ENCODE data around the gene USP49.

Gene USP49

GRCh38 chr6:41740366-41741162, 154.6 kb downstream of the USP49 start:
- no peak for DNase-seq (ENCODE audit: low spot score)
- TF ChIP-seq, protein P1, sequence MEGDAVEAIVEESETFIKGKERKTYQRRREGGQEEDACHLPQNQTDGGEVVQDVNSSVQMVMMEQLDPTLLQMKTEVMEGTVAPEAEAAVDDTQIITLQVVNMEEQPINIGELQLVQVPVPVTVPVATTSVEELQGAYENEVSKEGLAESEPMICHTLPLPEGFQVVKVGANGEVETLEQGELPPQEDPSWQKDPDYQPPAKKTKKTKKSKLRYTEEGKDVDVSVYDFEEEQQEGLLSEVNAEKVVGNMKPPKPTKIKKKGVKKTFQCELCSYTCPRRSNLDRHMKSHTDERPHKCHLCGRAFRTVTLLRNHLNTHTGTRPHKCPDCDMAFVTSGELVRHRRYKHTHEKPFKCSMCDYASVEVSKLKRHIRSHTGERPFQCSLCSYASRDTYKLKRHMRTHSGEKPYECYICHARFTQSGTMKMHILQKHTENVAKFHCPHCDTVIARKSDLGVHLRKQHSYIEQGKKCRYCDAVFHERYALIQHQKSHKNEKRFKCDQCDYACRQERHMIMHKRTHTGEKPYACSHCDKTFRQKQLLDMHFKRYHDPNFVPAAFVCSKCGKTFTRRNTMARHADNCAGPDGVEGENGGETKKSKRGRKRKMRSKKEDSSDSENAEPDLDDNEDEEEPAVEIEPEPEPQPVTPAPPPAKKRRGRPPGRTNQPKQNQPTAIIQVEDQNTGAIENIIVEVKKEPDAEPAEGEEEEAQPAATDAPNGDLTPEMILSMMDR (IDR thresholded peaks at IDR 0.05), result no peak
- Histone ChIP-seq H3K4me3 (no peak overlapping the region), H3K27ac (no peak overlapping the region)
